GM12878 (cell line): ENCODE data around the gene PRKN. TPM values are rescaled to one million over a fixed set of nuclear protein-coding genes. Genes with fewer than 3 reads are reported as not detected.

ENCODE experiments used
- ATAC-seq: fragments of 200-7000 bp; cut with Tn5 transposase; 3 replicates; pipeline ENCODE4 v1.9.1; 2020; ENCODE audit warnings: mild to moderate bottlenecking, moderate library complexity
- BruUV-seq: library from RNA; stranded (reverse); fragments of 400-500 nt; replicated peaks from 2 replicates; lab custom pipeline; 2021; lab: Mats Ljungman, UMichigan
- CTCF ChIA-PET: fragments of 300-600 bp; sonication (Branson Sonifier 250); formaldehyde crosslinking; extraction: SDS; loops from one replicate; lab custom pipeline; 2021; ENCODE audit warnings: inconsistent platforms; lab: Yijun Ruan, JAX
- POLR2A ChIA-PET: fragments of 350-600 bp; formaldehyde crosslinking; extraction: SDS; loops from one replicate; lab custom pipeline; 2021; ENCODE audit warnings: inconsistent platforms; lab: Charles Lee
- RAD21 ChIA-PET: fragments of 300-600 bp; sonication (Branson Sonifier 250); formaldehyde crosslinking; loops from one replicate; lab custom pipeline; 2023; ENCODE audit warnings: antibody characterized with exemption; ENCODE audit not compliant: unreplicated experiment; lab: Charles Lee
- SMC1A ChIA-PET: fragments of 300-600 bp; sonication (Branson Sonifier 250); formaldehyde crosslinking; loops from one replicate; lab custom pipeline; 2023; ENCODE audit not compliant: unreplicated experiment, uncharacterized antibody; lab: Charles Lee
- DNase-seq: peaks from one replicate; pipeline ENCODE4 v3.0.0-alpha.2; 2011; ENCODE audit warnings: low read depth, low spot score
- FAIRE-seq: peaks from 3 replicates; lab custom pipeline; 2011; peaks lifted over from hg19 to GRCh38; lab: Jason Lieb, UNC
- H2AFZ ChIP-seq: 2 replicates; pipeline ENCODE4 v1.6.0; 2011; ENCODE audit warnings: low read depth, low read length, control low read depth; ENCODE audit not compliant: control insufficient read depth
- H3K27ac ChIP-seq: 2 replicates; pipeline ENCODE4 v1.5.1; 2011; ENCODE audit warnings: control low read depth; ENCODE audit not compliant: control insufficient read depth, insufficient read depth
- H3K27me3 ChIP-seq, 2 experiments: replicated peaks in 1 of 2; 2 replicates each; pipeline versions ENCODE4 v1.6.0 to v1.6.1; 2011; ENCODE audit warnings: low read length in 1 of 2; ENCODE audit not compliant: control insufficient read depth in 2 of 2, insufficient read depth in 2 of 2
- H3K36me3 ChIP-seq, 2 experiments: 2 replicates each; pipeline ENCODE4 v1.5.1; 2011; ENCODE audit warnings: low read length in 1 of 2; ENCODE audit not compliant: control insufficient read depth in 2 of 2, insufficient read depth in 2 of 2
- H3K4me1 ChIP-seq: 2 replicates; pipeline ENCODE4 v1.6.1; 2011; ENCODE audit warnings: mild to moderate bottlenecking, low read length, moderate library complexity, mixed read lengths; ENCODE audit not compliant: control insufficient read depth, insufficient read depth
- H3K4me2 ChIP-seq: 2 replicates; pipeline ENCODE4 v1.6.0; 2011; ENCODE audit warnings: control low read depth; ENCODE audit not compliant: control insufficient read depth, insufficient read depth
- H3K4me3 ChIP-seq: fragments of 200-600 bp; sonication (generic); 2 replicates; pipeline ENCODE4 v1.5.1; 2016
- H3K79me2 ChIP-seq: 2 replicates; pipeline ENCODE4 v1.6.0; 2011; ENCODE audit warnings: low read length; ENCODE audit not compliant: control insufficient read depth, insufficient read depth
- H3K9ac ChIP-seq: 2 replicates; pipeline ENCODE4 v1.8.0; 2011; ENCODE audit warnings: low read length, control low read depth, mixed read lengths; ENCODE audit not compliant: control insufficient read depth, insufficient read depth
- H3K9me3 ChIP-seq: replicated peaks from 3 replicates; pipeline ENCODE4 v1.5.1; 2011; ENCODE audit warnings: mild to moderate bottlenecking, low read length; ENCODE audit not compliant: control insufficient read depth, insufficient read depth
- H4K20me1 ChIP-seq: 2 replicates; pipeline ENCODE4 v1.6.0; 2011; ENCODE audit not compliant: control insufficient read depth, insufficient read depth
- KLF5 ChIP-seq: fragments of 450-650 bp; IDR thresholded peaks from 2 replicates; pipeline ENCODE4 v1.6.1; 2014; ENCODE audit warnings: mild to moderate bottlenecking; ENCODE audit not compliant: partially characterized antibody
- SUPT20H ChIP-seq: IDR thresholded peaks from 2 replicates; pipeline ENCODE4 v1.6.1; 2011; ENCODE audit warnings: low read depth, mild to moderate bottlenecking, low read length, moderate library complexity, borderline replicate concordance; ENCODE audit not compliant: control insufficient read depth
- WGBS: methylation state at CpG from one replicate; pipeline ENCODE4 v1.1.6; 2016; ENCODE audit warnings: low lambda C conversion rate; ENCODE audit not compliant: insufficient replicate concordance, insufficient coverage; ENCODE audit errors: missing lambda C conversion rate; 5-methylcytosine and 5-hydroxymethylcytosine counted together
- in situ Hi-C: fragments of 300-500 bp; cut with MboI; formaldehyde crosslinking; loops from 9 replicates; pipeline ENCODE4 v1.14.3; 2018; ENCODE audit warnings: mixed read lengths
- intact Hi-C: fragments of 100-400 bp; cut with micrococcal nuclease; formaldehyde crosslinking; loops from one replicate; pipeline ENCODE4 v1.14.2; 2022; ENCODE audit not compliant: unreplicated experiment
- polyA plus RNA-seq, 11 experiments: library from polyadenylated mRNA; depleted of rRNA in 4 of 11; unstranded in 6 of 11; stranded (reverse) in 5 of 11; fragments of >200 nt; fragmentation: Nextera tagmentation in 4 of 11; fragmentation: Illumina TruSeq in 1 of 11; extraction: Ambion mirVana in 4 of 11; extraction: Trizol in 1 of 11; gene quantifications; 1 replicate in 1 of 11; 2 replicates in 10 of 11; pipeline versions ENCODE4 v1.2.1 to v1.2.3, GENCODE V29; 2011 to 2016; ENCODE audit warnings: inconsistent platforms in 2 of 11, missing spikeins in 2 of 11, low read depth in 1 of 11
- total RNA-seq, 4 experiments: library from RNA; depleted of rRNA in 3 of 4; stranded (reverse); fragments of >200 nt in 3 of 4; fragmentation: Illumina TruSeq in 1 of 4; extraction: Trizol in 1 of 4; gene quantifications; 2 replicates each; pipeline versions ENCODE4 v1.2.1 to v1.2.3, GENCODE V29; 2013 to 2021
- TF ChIP-seq, protein P1 (sequence below): fragments of 450-650 bp; IDR thresholded peaks from 2 replicates; pipeline ENCODE4 v1.6.1; 2017; ENCODE audit warnings: mild to moderate bottlenecking, low read depth, inconsistent platforms; ENCODE audit not compliant: poor library complexity, severe bottlenecking
- TF ChIP-seq, protein P2 (sequence below): IDR thresholded peaks from 2 replicates; pipeline ENCODE4 v1.6.1; 2012; ENCODE audit warnings: low read length, inconsistent platforms

PRKN gene
- total and polyA plus RNA-seq, 10 of the 15 experiments (the other 5 are each of a cell fraction or from before 2014, with no cell fraction given): 0.06 to 0.09 TPM; not detected in 8

- Histone ChIP-seq H3K9me3 (no peaks in the 10 kb centered on the region), H3K36me3 (no peaks in the 10 kb centered on the region), H3K27me3 (no peaks in the 10 kb centered on the region), H3K27ac (no peak overlapping the region), H3K79me2 (no peaks in the 10 kb centered on the region), H2AFZ (no peak overlapping the region), H3K4me1 (no peaks in the 10 kb centered on the region), H4K20me1 (no peaks in the 10 kb centered on the region), H3K4me3 (no peak overlapping the region), H3K9ac (no peak overlapping the region), H3K4me2 (no peak overlapping the region)
- no TSS peak for BruUV-seq
- no peak for TF ChIP-seq KLF5
- WGBS: 32% methylated on average over 5 of the region's 5 CpGs
- POLR2A ChIA-PET: no interaction called here
- in situ Hi-C loops (no loop called here), intact Hi-C loops (no loop called here)
- ATAC-seq (no peak), DNase-seq (no peak), FAIRE-seq (no peak)
- RAD21 ChIA-PET: no interaction called here
- CTCF ChIA-PET: no interaction called here
- SMC1A ChIA-PET: no interaction called here
These were observed 1239.9 kb downstream of the PRKN start for GRCh38 chr6:161487694-161488093.

- CTCF ChIA-PET: no interaction called here
- Histone ChIP-seq H3K9me3 (no peaks in the 10 kb centered on the region), H3K9ac (no peak overlapping the region), H4K20me1 (no peaks in the 10 kb centered on the region), H3K79me2 (no peaks in the 10 kb centered on the region), H3K27ac (no peak overlapping the region)
- intact Hi-C loops: no loop called here
- in situ Hi-C loops: no loop called here
- FAIRE-seq: no peak
- no peak for DNase-seq
- POLR2A ChIA-PET: no interaction called here
- TF ChIP-seq SUPT20H: no peak
- TF ChIP-seq, protein P1, sequence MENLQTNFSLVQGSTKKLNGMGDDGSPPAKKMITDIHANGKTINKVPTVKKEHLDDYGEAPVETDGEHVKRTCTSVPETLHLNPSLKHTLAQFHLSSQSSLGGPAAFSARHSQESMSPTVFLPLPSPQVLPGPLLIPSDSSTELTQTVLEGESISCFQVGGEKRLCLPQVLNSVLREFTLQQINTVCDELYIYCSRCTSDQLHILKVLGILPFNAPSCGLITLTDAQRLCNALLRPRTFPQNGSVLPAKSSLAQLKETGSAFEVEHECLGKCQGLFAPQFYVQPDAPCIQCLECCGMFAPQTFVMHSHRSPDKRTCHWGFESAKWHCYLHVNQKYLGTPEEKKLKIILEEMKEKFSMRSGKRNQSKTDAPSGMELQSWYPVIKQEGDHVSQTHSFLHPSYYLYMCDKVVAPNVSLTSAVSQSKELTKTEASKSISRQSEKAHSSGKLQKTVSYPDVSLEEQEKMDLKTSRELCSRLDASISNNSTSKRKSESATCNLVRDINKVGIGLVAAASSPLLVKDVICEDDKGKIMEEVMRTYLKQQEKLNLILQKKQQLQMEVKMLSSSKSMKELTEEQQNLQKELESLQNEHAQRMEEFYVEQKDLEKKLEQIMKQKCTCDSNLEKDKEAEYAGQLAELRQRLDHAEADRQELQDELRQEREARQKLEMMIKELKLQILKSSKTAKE: no peak
- TF ChIP-seq, protein P2, sequence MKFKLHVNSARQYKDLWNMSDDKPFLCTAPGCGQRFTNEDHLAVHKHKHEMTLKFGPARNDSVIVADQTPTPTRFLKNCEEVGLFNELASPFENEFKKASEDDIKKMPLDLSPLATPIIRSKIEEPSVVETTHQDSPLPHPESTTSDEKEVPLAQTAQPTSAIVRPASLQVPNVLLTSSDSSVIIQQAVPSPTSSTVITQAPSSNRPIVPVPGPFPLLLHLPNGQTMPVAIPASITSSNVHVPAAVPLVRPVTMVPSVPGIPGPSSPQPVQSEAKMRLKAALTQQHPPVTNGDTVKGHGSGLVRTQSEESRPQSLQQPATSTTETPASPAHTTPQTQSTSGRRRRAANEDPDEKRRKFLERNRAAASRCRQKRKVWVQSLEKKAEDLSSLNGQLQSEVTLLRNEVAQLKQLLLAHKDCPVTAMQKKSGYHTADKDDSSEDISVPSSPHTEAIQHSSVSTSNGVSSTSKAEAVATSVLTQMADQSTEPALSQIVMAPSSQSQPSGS: no peak
- TF ChIP-seq, all 136 proteins: peak for 0
- 0% methylated on average over 1 of the region's 1 CpG for WGBS
- ChIA-PET RAD21 (no interaction called here), SMC1A (no interaction called here)
- Histone ChIP-seq H3K4me2 (no peak overlapping the region), H3K27me3 (no peaks in the 10 kb centered on the region), H3K4me3 (no peak overlapping the region), H3K36me3 (no peaks in the 10 kb centered on the region), H3K4me1 (no peaks in the 10 kb centered on the region), H2AFZ (no peak overlapping the region)
- BruUV-seq: no TSS peak
- ATAC-seq: no peak
These were observed 1240.4 kb downstream of the PRKN start for GRCh38 chr6:161487217-161487531.
